LNCAP (cell line): ENCODE measurements around the gene PPBP.

Experiments used
- TF ChIP-seq, protein P1 (sequence below): fragments of 450-650 bp; IDR thresholded peaks from 2 replicates; pipeline ENCODE4 v1.5.1; 2017; ENCODE audit warnings: mild to moderate bottlenecking

PPBP gene

DNA sequence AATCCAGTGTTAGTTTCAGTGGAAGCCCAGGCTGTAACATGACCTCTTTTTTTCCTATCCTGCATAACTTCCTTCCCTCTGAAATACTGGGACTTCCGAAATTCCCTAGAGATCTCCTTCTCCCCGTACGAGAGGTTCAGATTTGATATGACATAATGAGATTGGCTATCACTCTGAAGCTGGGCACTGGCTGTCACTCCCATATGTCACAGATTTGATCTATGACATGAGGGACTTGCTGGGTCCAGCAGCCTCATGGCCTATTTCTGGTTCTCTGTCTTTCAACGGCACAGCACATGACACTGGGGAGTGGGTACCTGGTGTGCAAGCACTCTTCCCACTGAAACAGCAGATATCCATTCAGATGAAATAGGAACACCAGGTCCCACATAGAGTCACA lies 42.9 kb downstream of the PPBP start:
- TF ChIP-seq, protein P1, sequence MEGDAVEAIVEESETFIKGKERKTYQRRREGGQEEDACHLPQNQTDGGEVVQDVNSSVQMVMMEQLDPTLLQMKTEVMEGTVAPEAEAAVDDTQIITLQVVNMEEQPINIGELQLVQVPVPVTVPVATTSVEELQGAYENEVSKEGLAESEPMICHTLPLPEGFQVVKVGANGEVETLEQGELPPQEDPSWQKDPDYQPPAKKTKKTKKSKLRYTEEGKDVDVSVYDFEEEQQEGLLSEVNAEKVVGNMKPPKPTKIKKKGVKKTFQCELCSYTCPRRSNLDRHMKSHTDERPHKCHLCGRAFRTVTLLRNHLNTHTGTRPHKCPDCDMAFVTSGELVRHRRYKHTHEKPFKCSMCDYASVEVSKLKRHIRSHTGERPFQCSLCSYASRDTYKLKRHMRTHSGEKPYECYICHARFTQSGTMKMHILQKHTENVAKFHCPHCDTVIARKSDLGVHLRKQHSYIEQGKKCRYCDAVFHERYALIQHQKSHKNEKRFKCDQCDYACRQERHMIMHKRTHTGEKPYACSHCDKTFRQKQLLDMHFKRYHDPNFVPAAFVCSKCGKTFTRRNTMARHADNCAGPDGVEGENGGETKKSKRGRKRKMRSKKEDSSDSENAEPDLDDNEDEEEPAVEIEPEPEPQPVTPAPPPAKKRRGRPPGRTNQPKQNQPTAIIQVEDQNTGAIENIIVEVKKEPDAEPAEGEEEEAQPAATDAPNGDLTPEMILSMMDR = no peak

DNA sequence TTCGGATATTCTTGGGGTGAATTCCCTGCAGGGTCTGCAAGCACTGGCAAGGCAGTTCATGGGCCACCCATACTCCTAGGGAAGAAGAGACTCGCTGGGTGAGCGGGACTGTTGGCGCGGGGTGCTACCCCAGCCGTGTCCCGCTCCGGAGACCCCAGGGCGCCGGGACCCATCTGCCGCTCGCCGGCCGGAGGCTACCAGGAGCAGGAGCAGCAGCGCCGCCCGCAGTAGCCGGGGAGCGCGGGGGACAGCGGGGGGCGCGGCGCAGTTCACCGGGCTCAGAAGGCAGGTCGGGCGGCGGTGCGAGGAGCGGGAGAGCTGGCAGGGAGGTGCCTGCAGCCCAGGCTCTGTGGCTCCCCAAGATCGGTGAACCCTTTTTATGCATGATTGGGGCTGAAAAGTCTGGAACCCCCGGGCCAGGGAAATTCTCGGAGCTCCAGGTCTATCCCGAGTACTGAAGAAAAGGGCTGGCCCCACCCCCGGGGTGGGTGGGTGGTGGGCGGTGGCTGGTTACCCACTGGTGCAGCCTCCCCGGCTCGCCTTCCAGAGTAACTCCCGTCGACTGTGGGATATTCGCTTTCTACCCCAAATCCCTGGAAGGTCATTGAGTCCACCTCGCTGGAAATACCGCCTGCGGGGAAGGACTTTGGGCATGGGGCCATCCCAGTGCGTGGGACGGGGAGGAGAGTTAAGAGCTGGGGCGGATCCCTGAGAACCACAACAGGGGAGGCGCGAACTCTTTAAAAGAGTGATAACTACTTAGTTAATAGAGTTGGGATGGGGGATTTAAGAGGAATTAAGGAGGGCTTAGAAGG lies 43.7 kb downstream of the PPBP start:
- TF ChIP-seq, protein P1 = no peak

DNA sequence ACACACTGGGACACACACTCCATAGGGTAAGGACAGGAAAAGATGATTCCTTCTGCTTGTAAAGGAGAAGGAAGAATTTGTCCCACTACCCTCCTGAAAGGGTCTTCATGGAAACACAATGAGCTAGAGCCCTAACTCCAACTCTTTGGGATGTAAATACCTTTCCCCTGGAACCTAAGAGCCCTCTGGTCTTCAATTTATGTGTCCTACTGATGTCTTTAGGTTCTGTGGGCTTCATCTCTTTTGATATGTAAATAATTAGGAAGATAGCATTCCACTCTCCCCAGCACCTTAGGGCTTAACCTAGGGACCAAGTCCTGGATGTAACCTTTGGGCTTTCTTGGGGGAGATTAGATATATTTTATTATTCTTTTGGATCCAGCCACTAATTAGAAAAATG lies 44.4 kb downstream of the PPBP start:
- TF ChIP-seq, protein P1 = no peak

DNA sequence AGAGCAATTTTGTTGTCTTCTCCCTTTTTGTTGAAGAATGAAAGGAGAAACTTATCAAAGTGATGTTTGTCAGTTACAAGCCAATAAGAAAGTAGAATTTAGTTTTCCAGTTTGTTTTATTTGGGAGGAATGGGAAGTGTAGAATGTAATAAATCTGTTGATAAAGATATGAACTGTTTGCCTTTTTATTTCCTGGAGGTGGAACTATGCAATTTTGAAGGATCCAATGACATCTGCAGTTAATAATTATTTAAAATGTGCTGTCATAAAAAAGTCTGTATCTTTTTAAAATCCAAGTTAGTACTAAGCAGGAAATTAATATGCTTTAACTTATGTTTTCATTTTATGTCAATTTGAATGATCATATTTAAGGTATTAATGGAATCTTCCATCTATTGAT lies 51.0 kb downstream of the PPBP start:
- TF ChIP-seq, protein P1 = no peak
